PC-3 (cell line): ENCODE data around the gene RALY. TPM values are rescaled to one million over a fixed set of nuclear protein-coding genes. Genes with fewer than 3 reads are reported as not detected.

ENCODE experiments used
- ATAC-seq: fragments of 200-7000 bp; cut with Tn5 transposase; 2 replicates; pipeline ENCODE4 v1.9.1; 2020; ENCODE audit warnings: mild to moderate bottlenecking, moderate library complexity
- BruUV-seq: library from RNA; stranded (reverse); fragments of 400-500 nt; replicated peaks from 2 replicates; lab custom pipeline; 2021; lab: Mats Ljungman, UMichigan
- CTCF ChIA-PET: fragments of 300-600 bp; sonication (Branson Sonifier 250); formaldehyde crosslinking; loops from one replicate; lab custom pipeline; 2022; ENCODE audit warnings: antibody characterized with exemption; lab: Charles Lee
- POLR2A ChIA-PET: fragments of 300-600 bp; sonication (Branson Sonifier 250); formaldehyde crosslinking; loops from one replicate; lab custom pipeline; 2022; ENCODE audit warnings: antibody characterized with exemption; ENCODE audit not compliant: unreplicated experiment; lab: Charles Lee
- DNase-seq: peaks from one replicate; pipeline ENCODE4 v3.0.0-alpha.2; 2015
- H2AFZ ChIP-seq: fragments of 300-600 bp; sonication (generic); 2 replicates; pipeline ENCODE4 v1.6.0; 2016; ENCODE audit warnings: antibody characterized with exemption, low read length
- H3F3A ChIP-seq: fragments of 300-600 bp; sonication (generic); one replicate; pipeline ENCODE4 v1.6.0; 2017; ENCODE audit warnings: antibody characterized with exemption, low read length, control low read depth, mild to moderate bottlenecking; ENCODE audit not compliant: unreplicated experiment
- H3K27ac ChIP-seq: fragments of 300-600 bp; sonication (generic); 2 replicates; pipeline ENCODE4 v1.5.1; 2016; ENCODE audit warnings: mild to moderate bottlenecking, low read length
- H3K27me3 ChIP-seq: fragments of 300-600 bp; sonication (generic); 2 replicates; pipeline ENCODE4 v1.6.1; 2016; ENCODE audit warnings: low read length, mixed read lengths
- H3K36me3 ChIP-seq: fragments of 300-600 bp; sonication (generic); 2 replicates; pipeline ENCODE4 v1.6.1; 2016; ENCODE audit warnings: low read depth, mixed run types, low read length, mixed read lengths
- H3K4me1 ChIP-seq: fragments of 300-600 bp; sonication (generic); 2 replicates; pipeline ENCODE4 v1.5.1; 2016; ENCODE audit warnings: low read length; ENCODE audit not compliant: insufficient read depth
- H3K4me2 ChIP-seq: fragments of 300-600 bp; sonication (generic); 2 replicates; pipeline ENCODE4 v1.6.0; 2016; ENCODE audit warnings: low read length
- H3K4me3 ChIP-seq: fragments of 300-600 bp; sonication (generic); 2 replicates; pipeline ENCODE4 v1.5.1; 2016; ENCODE audit warnings: mild to moderate bottlenecking, low read length, mixed read lengths
- H3K79me2 ChIP-seq: fragments of 300-600 bp; sonication (generic); 2 replicates; pipeline ENCODE4 v1.6.1; 2017; ENCODE audit warnings: low read length, mixed read lengths
- H3K9ac ChIP-seq: fragments of 300-600 bp; sonication (generic); 2 replicates; pipeline ENCODE4 v1.6.0; 2016; ENCODE audit warnings: mild to moderate bottlenecking, low read length
- H3K9me2 ChIP-seq: fragments of 300-600 bp; sonication (generic); replicated peaks from 2 replicates; pipeline ENCODE4 v1.6.1; 2016; ENCODE audit warnings: mixed run types, low read length, mixed read lengths
- H3K9me3 ChIP-seq: fragments of 300-600 bp; sonication (generic); 2 replicates; pipeline ENCODE4 v1.6.1; 2016; ENCODE audit warnings: low read length, mixed read lengths
- H4K20me1 ChIP-seq: fragments of 300-600 bp; sonication (generic); 2 replicates; pipeline ENCODE4 v1.6.1; 2016; ENCODE audit warnings: low read length, mixed read lengths
- EZH2 ChIP-seq: fragments of 300-600 bp; sonication (generic); IDR thresholded peaks from one replicate; pipeline ENCODE4 v1.6.1; 2017; ENCODE audit warnings: antibody characterized with exemption, mild to moderate bottlenecking, low read length; ENCODE audit not compliant: unreplicated experiment
- EZH2phosphoT487 ChIP-seq: fragments of 300-600 bp; sonication (generic); IDR thresholded peaks from 2 replicates; pipeline ENCODE4 v1.6.1; 2018; ENCODE audit warnings: mild to moderate bottlenecking, antibody characterized with exemption, low read length, borderline replicate concordance
- intact Hi-C: fragments of 100-400 bp; cut with micrococcal nuclease; formaldehyde crosslinking; loops from 2 replicates; pipeline ENCODE4 v1.9.0; 2023
- total RNA-seq: library from RNA; depleted of rRNA; stranded (reverse); fragments of >200 nt; gene quantifications from 2 replicates; pipeline ENCODE4 v1.2.3, GENCODE V29; 2014
- TF ChIP-seq, protein P1 (sequence below): fragments of 300-600 bp; sonication (generic); conservative IDR thresholded peaks from 2 replicates; pipeline ENCODE4 v1.5.1; 2017; ENCODE audit warnings: antibody characterized with exemption, low read depth, mild to moderate bottlenecking, low read length

RALY gene
- total RNA-seq, 1 experiment from 2014 or later = 160 TPM

DNA sequence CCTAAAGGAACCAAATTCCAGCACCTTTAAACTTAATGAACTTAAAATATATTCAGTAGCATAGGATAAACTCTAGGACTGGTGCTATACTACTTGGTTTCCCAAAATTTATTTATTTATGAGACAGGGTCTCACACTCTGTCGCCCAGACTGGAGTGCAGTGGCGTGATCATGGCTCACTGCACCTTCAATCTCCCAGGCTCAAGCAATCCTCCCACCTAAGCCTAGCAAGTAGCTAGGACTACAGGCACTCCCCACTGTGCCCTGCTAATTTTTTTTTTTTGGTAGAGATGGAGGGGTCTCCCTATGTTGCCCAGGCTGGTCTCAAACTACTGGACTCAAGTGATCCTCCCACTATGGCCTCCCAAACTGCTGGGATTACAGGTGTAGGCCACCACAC is 96.9 kb downstream of the RALY start:
- no peak overlapping the region for H3K27ac ChIP-seq
- DNase-seq = no peak
- H3K36me3 ChIP-seq = peaks cover 81% of the 10 kb centered on the region
- peaks cover 17% of the 10 kb centered on the region for H3F3A ChIP-seq
- H3K4me3 ChIP-seq = no peak overlapping the region
- POLR2A ChIA-PET = no interaction called here
- TF ChIP-seq EZH2 = no peak
- no peak for TF ChIP-seq EZH2phosphoT487
- TF ChIP-seq, protein P1, sequence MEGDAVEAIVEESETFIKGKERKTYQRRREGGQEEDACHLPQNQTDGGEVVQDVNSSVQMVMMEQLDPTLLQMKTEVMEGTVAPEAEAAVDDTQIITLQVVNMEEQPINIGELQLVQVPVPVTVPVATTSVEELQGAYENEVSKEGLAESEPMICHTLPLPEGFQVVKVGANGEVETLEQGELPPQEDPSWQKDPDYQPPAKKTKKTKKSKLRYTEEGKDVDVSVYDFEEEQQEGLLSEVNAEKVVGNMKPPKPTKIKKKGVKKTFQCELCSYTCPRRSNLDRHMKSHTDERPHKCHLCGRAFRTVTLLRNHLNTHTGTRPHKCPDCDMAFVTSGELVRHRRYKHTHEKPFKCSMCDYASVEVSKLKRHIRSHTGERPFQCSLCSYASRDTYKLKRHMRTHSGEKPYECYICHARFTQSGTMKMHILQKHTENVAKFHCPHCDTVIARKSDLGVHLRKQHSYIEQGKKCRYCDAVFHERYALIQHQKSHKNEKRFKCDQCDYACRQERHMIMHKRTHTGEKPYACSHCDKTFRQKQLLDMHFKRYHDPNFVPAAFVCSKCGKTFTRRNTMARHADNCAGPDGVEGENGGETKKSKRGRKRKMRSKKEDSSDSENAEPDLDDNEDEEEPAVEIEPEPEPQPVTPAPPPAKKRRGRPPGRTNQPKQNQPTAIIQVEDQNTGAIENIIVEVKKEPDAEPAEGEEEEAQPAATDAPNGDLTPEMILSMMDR = no peak
- H4K20me1 ChIP-seq = peaks cover 16% of the 10 kb centered on the region; the same call in 1 of the 2 replicates
- no TSS peak for BruUV-seq
- no peaks in the 10 kb centered on the region for H3K9me3 ChIP-seq
- no peaks in the 10 kb centered on the region for H3K4me1 ChIP-seq
- H3K4me2 ChIP-seq = no peak overlapping the region
- peaks cover 5% of the 10 kb centered on the region; the same call in 1 of the 2 replicates for H3K79me2 ChIP-seq
- ATAC-seq = no peak
- no peak overlapping the region for H3K9ac ChIP-seq
- no peaks in the 10 kb centered on the region for H3K27me3 ChIP-seq
- no peaks in the 10 kb centered on the region for H3K9me2 ChIP-seq
- no peak overlapping the region for H2AFZ ChIP-seq
- intact Hi-C loops = no loop called here
- CTCF ChIA-PET = no interaction called here

DNA sequence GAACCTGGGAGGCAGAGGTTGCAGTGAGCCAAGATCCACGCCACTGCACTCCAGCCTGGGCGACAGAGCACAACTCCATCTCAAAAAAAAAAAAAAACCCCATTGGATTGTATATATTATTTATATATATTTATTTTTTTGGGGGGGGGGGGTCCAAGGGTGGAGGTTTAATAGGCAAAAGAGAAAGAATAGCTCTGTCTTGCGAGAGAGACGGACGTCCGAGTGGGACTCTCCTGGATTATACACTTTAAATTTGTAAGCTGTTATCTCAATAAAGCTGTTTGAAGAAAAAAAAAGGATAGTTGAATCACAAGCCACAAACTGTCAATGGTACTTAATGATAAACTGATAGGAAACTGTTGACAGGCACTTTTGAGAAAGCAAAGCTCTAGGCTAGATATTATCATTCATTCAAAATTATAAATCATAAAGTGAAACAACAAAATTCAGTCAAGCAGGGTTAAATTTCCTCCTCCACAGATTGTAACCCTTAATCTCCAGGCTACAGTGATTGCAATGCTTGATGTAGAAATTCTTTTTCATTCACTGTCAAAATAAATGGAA is 98.0 kb downstream of the RALY start:
- POLR2A ChIA-PET = no interaction called here
- no peaks in the 10 kb centered on the region for H3K4me1 ChIP-seq
- TF ChIP-seq EZH2phosphoT487 = no peak
- no peak for TF ChIP-seq EZH2
- TF ChIP-seq, protein P1 = no peak
- H3K27ac ChIP-seq = no peak overlapping the region
- H3F3A ChIP-seq = peaks cover 22% of the 10 kb centered on the region
- no peak overlapping the region for H3K4me2 ChIP-seq
- intact Hi-C loops = no loop called here
- DNase-seq (no peak), ATAC-seq (no peak)
- H3K9me3 ChIP-seq = no peaks in the 10 kb centered on the region
- no peak overlapping the region for H3K9ac ChIP-seq
- no peak overlapping the region for H3K4me3 ChIP-seq
- H3K9me2 ChIP-seq = no peaks in the 10 kb centered on the region
- CTCF ChIA-PET = no interaction called here
- no peak overlapping the region for H2AFZ ChIP-seq
- peaks cover 84% of the 10 kb centered on the region for H3K36me3 ChIP-seq
- H3K79me2 ChIP-seq = peaks cover 11% of the 10 kb centered on the region; the same call in 1 of the 2 replicates
- H3K27me3 ChIP-seq = no peaks in the 10 kb centered on the region
- BruUV-seq = no TSS peak
- peaks cover 14% of the 10 kb centered on the region; the same call in 1 of the 2 replicates for H4K20me1 ChIP-seq

DNA sequence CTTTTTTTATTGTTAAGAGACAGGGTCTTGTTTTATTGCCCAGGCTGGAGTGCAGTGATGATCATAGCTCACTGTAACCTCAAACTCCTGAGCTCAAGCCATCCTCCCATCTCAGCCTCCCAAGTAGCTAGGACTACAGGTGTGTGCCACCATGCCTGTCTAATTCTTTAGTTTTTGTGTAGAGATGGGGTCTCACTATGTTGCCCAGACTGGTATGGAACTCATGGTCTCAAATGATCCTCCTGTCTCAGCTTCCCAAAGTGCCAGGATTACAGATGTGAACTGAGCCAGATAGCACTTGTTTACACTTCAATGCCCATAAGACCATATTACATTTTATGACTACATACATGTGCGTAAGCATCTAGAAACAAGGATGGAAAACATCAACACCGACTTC is 100.2 kb downstream of the RALY start:
- CTCF ChIA-PET = no interaction called here
- H3K9ac ChIP-seq = no peak overlapping the region
- H3F3A ChIP-seq = peaks cover 20% of the 10 kb centered on the region
- H3K27ac ChIP-seq = no peak overlapping the region
- peaks cover 11% of the 10 kb centered on the region; the same call in 1 of the 2 replicates for H3K79me2 ChIP-seq
- TF ChIP-seq, protein P1 = no peak
- TF ChIP-seq EZH2phosphoT487 (no peak), EZH2 (no peak)
- BruUV-seq = no TSS peak
- no peaks in the 10 kb centered on the region for H3K4me1 ChIP-seq
- H3K9me3 ChIP-seq = no peaks in the 10 kb centered on the region
- no peaks in the 10 kb centered on the region for H3K27me3 ChIP-seq
- H3K4me2 ChIP-seq = no peak overlapping the region
- no peak overlapping the region for H3K4me3 ChIP-seq
- ATAC-seq = no peak
- no peak for DNase-seq
- H4K20me1 ChIP-seq = peaks cover 8% of the 10 kb centered on the region; the same call in 1 of the 2 replicates
- no peak overlapping the region for H2AFZ ChIP-seq
- POLR2A ChIA-PET = no interaction called here
- peaks cover 87% of the 10 kb centered on the region for H3K36me3 ChIP-seq
- H3K9me2 ChIP-seq = no peaks in the 10 kb centered on the region
- intact Hi-C loops = no loop called here
